Testis (tissue), 3 donors: ENCODE measurements around the gene PACRGL. TPM values are rescaled to one million over a fixed set of nuclear protein-coding genes. Genes with fewer than 3 reads are reported as not detected.

Experiments used
- DNase-seq: peaks from one replicate; pipeline ENCODE4 v3.0.0-alpha.2; 2019
- H3K27ac ChIP-seq, 2 donors: fragments of 200-600 bp; sonication (generic); one replicate each; pipeline ENCODE4 v1.5.1; 2019
- H3K27me3 ChIP-seq: fragments of 200-600 bp; sonication (generic); one replicate; pipeline ENCODE4 v1.5.1; 2019
- H3K36me3 ChIP-seq: fragments of 200-600 bp; sonication (generic); one replicate; pipeline ENCODE4 v1.5.1; 2017; ENCODE audit warnings: low read depth; ENCODE audit errors: missing control alignments
- H3K4me1 ChIP-seq: fragments of 200-600 bp; sonication (generic); one replicate; pipeline ENCODE4 v1.5.1; 2019
- H3K4me3 ChIP-seq, 2 donors: fragments of 200-600 bp; sonication (generic); one replicate each; pipeline ENCODE4 v1.5.1; 2017 to 2019
- H3K9me3 ChIP-seq: fragments of 200-600 bp; sonication (generic); one replicate; pipeline ENCODE4 v1.5.1; 2017
- CTCF ChIP-seq, 3 experiments: fragments of 450-650 bp in 2 of 3; fragments of 200-600 bp in 1 of 3; sonication (generic) in 1 of 3; IDR thresholded peaks; one replicate each; pipeline ENCODE4 v1.5.1; 2016 to 2019; ENCODE audit warnings: antibody characterized with exemption in 3 of 3, mild to moderate bottlenecking in 2 of 3, moderate library complexity in 1 of 3
- POLR2A ChIP-seq: fragments of 450-650 bp; IDR thresholded peaks from one replicate; pipeline ENCODE4 v1.6.1; 2017; ENCODE audit warnings: antibody characterized with exemption, mild to moderate bottlenecking, moderate library complexity
- WGBS, 2 donors: methylation state at CpG; one replicate each; pipeline ENCODE4 v1.1.5; 2018; 5-methylcytosine and 5-hydroxymethylcytosine counted together
- intact Hi-C: fragments of 100-400 bp; cut with DNase I; formaldehyde crosslinking; loops from one replicate; pipeline ENCODE4 v1.15.1; 2023; ENCODE audit warnings: low total_unique reads
- polyA plus RNA-seq: library from polyadenylated mRNA; stranded (reverse); fragments of 350-450 nt; fragmentation: Illumina TruSeq; extraction: RNeasy Lipid Tissue Mini Kit (QIAGEN cat#74804); gene quantifications from one replicate; pipeline ENCODE4 v1.2.3, GENCODE V29; 2014; ENCODE audit warnings: low read depth, low replicate concordance; ENCODE audit not compliant: insufficient read depth
- total RNA-seq, 2 donors: library from RNA; depleted of rRNA; stranded (reverse); fragments of >200 nt; gene quantifications; one replicate each; pipeline ENCODE4 v1.2.3, GENCODE V29; 2016

PACRGL gene
- total and polyA plus RNA-seq, 3 donors from 2014 or later = 53.9 to 109 (median 90.8) TPM

GRCh38 chr4:20698382-20698781 lies 1.9 kb upstream of the PACRGL start:
- WGBS, 2 donors = 76 to 78% methylated on average over 4 of the region's 4 CpGs
- Histone ChIP-seq H3K4me3 (no peak overlapping the region), H3K27ac (no peak overlapping the region), H3K27me3 (no peaks in the 10 kb centered on the region), H3K9me3 (no peaks in the 10 kb centered on the region), H3K36me3 (no peaks in the 10 kb centered on the region), H3K4me1 (peaks cover 9% of the 10 kb centered on the region)
- intact Hi-C loops = no loop called here
- TF ChIP-seq POLR2A = no peak
- no peak for TF ChIP-seq CTCF (IDR thresholded peaks at IDR 0.05)
- DNase-seq = no peak

GRCh38 chr4:20698820-20699219 lies 1.4 kb upstream of the PACRGL start:
- WGBS, 2 donors = 29 to 31% methylated on average over 4 of the region's 4 CpGs
- no peak for DNase-seq
- Histone ChIP-seq H3K27me3 (no peaks in the 10 kb centered on the region), H3K4me3 (no peak overlapping the region), H3K36me3 (no peaks in the 10 kb centered on the region), H3K4me1 (peaks cover 9% of the 10 kb centered on the region), H3K27ac (no peak overlapping the region), H3K9me3 (no peaks in the 10 kb centered on the region)
- no peak for TF ChIP-seq POLR2A
- TF ChIP-seq CTCF (IDR thresholded peaks at IDR 0.05) = no peak
- intact Hi-C loops = no loop called here

GRCh38 chr4:20711335-20711734 lies 11.1 kb downstream of the PACRGL start:
- WGBS, 2 donors = 94 to 97% methylated on average over 2 of the region's 2 CpGs
- H3K4me1 ChIP-seq = no peaks in the 10 kb centered on the region
- H3K36me3 ChIP-seq = no peaks in the 10 kb centered on the region
- no peaks in the 10 kb centered on the region for H3K9me3 ChIP-seq
- no peaks in the 10 kb centered on the region for H3K27me3 ChIP-seq
- TF ChIP-seq CTCF (IDR thresholded peaks at IDR 0.05) (no peak), POLR2A (no peak)
- H3K4me3 ChIP-seq = no peak overlapping the region
- no peak overlapping the region for H3K27ac ChIP-seq
- intact Hi-C loops = no loop called here
- no peak for DNase-seq

GRCh38 chr4:20723019-20723418 lies 22.8 kb downstream of the PACRGL start:
- no peaks in the 10 kb centered on the region for H3K4me1 ChIP-seq
- no peak overlapping the region for H3K4me3 ChIP-seq
- H3K27me3 ChIP-seq = no peaks in the 10 kb centered on the region
- no peaks in the 10 kb centered on the region for H3K9me3 ChIP-seq
- H3K36me3 ChIP-seq = no peaks in the 10 kb centered on the region
- WGBS, 2 donors = 49 to 68% methylated on average over 3 of the region's 3 CpGs
- no peak for TF ChIP-seq CTCF (IDR thresholded peaks at IDR 0.05)
- TF ChIP-seq POLR2A = no peak
- DNase-seq = no peak
- intact Hi-C loops = no loop called here
- H3K27ac ChIP-seq = no peak overlapping the region

- H3K4me3 ChIP-seq = no peak overlapping the region
- no peaks in the 10 kb centered on the region for H3K36me3 ChIP-seq
- no peaks in the 10 kb centered on the region for H3K27me3 ChIP-seq
- H3K27ac ChIP-seq = no peak overlapping the region
- TF ChIP-seq CTCF (IDR thresholded peaks at IDR 0.05) (no peak), POLR2A (no peak)
- intact Hi-C loops = no loop called here
- no peaks in the 10 kb centered on the region for H3K4me1 ChIP-seq
- WGBS, 2 donors = 57 to 87% methylated on average over 3 of the region's 3 CpGs
- no peaks in the 10 kb centered on the region for H3K9me3 ChIP-seq
- no peak for DNase-seq
These were observed 23.2 kb downstream of the PACRGL start for GRCh38 chr4:20723463-20723862.
